ENCODE data around the gene STOX2. TPM values are rescaled to one million over a fixed set of nuclear protein-coding genes. Genes with fewer than 3 reads are reported as not detected.

STOX2 gene, protein sequence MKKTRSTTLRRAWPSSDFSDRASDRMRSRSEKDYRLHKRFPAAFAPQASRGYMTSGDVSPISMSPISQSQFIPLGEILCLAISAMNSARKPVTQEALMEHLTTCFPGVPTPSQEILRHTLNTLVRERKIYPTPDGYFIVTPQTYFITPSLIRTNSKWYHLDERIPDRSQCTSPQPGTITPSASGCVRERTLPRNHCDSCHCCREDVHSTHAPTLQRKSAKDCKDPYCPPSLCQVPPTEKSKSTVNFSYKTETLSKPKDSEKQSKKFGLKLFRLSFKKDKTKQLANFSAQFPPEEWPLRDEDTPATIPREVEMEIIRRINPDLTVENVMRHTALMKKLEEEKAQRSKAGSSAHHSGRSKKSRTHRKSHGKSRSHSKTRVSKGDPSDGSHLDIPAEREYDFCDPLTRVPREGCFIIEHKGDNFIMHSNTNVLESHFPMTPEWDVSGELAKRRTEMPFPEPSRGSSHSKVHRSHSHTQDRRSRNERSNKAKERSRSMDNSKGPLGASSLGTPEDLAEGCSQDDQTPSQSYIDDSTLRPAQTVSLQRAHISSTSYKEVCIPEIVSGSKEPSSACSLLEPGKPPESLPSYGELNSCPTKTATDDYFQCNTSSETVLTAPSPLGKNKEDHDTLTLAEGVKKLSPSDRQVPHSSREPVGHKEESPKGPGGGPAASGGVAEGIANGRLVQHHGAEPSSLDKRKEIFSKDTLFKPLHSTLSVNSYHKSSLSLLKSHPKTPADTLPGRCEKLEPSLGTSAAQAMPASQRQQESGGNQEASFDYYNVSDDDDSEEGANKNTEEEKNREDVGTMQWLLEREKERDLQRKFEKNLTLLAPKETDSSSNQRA (N-terminal part only)
- 10 to 100 TPM in 9 of 10 donors, 1 to 10 TPM in 1; 8.3 to 25.5 (median 13.9) TPM for total RNA-seq
- polyA plus RNA-seq: 1 to 10 TPM; 2.2 to 3.1 TPM
- long read RNA-seq, donor 1, full-length matches to known transcripts: 1 of 9 reads
- long read RNA-seq, donor 1, partial matches to known transcripts: 3 of 9 reads
- long read RNA-seq, donor 1, other reads (novel, unspliced or antisense): 5 of 9 reads
- long read RNA-seq, donor 2, full-length matches to known transcripts: 3 of 10 reads
- long read RNA-seq, donor 2, partial matches to known transcripts: 3 of 10 reads
- long read RNA-seq, donor 2, other reads (novel, unspliced or antisense): 4 of 10 reads
- long read RNA-seq, donor 3, partial matches to known transcripts: 11 of 18 reads
- long read RNA-seq, donor 3, other reads (novel, unspliced or antisense): 7 of 18 reads

DNA sequence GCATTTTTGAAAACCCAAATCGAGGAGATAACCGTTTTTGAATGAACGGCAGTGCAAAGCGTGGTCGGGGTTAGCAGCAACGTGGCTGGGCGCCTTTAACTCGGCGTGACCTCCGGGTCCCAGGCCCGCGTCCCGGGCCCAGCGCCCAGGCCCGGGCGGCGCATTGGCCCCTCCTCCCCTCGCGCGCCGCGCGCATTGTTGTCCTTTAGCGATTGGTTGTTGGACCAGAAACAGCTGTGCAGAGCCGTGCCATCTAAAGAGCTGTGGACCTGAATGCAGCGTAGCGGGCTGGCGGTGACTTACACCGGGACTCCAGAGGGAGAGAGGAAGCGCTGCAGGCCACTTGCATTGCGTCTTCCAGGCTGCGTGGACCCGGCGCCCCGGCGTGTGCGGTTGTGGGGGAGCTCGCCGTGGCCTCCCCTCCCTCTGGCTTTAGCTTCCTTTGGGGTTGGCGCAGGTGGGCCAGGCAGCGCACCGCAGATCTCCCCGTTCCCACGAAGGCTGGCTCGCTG, at the start of gene STOX2:
TSS of gene STOX2 (plus strand) at position 227 of the 512 bp plus-strand sequence. CDS start 1,484 bp downstream, outside the sequence.
- Histone ChIP-seq H3K9me3 (peaks cover 0 to 6% (median 2%) of the 10 kb centered on the region in 11 donors), H3K4me3 (peak within 1 kb of the TSS; percentile 51 to 93 (median 76)), H3K4me1 (peaks cover 0 to 50% (median 25%) of the 10 kb centered on the region in 9 donors), H3K27ac (peak within 1 kb of the TSS; percentile 77 to 92 (median 89)), H3K27me3 (peaks cover 0 to 44% (median 0%) of the 10 kb centered on the region in 7 donors), H3K36me3 (no peaks in the 10 kb centered on the region)
- DNase-seq: peak; percentile 88
- intact Hi-C loops (cut with DNase I): loop anchor here in 7 of 10 donors (1.0 to 10.0 kb wide), 11 partner anchors 28 to 260 kb away; no protein-coding TSS in a partner anchor
- WGBS, 2 donors: 0 to 1% methylated on average over 45 of the region's 45 CpGs
- peak; percentile 92 to 97 (median 95) for ATAC-seq
- TF ChIP-seq, protein P1, sequence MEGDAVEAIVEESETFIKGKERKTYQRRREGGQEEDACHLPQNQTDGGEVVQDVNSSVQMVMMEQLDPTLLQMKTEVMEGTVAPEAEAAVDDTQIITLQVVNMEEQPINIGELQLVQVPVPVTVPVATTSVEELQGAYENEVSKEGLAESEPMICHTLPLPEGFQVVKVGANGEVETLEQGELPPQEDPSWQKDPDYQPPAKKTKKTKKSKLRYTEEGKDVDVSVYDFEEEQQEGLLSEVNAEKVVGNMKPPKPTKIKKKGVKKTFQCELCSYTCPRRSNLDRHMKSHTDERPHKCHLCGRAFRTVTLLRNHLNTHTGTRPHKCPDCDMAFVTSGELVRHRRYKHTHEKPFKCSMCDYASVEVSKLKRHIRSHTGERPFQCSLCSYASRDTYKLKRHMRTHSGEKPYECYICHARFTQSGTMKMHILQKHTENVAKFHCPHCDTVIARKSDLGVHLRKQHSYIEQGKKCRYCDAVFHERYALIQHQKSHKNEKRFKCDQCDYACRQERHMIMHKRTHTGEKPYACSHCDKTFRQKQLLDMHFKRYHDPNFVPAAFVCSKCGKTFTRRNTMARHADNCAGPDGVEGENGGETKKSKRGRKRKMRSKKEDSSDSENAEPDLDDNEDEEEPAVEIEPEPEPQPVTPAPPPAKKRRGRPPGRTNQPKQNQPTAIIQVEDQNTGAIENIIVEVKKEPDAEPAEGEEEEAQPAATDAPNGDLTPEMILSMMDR (IDR thresholded peaks at IDR 0.05): no peak

DNA sequence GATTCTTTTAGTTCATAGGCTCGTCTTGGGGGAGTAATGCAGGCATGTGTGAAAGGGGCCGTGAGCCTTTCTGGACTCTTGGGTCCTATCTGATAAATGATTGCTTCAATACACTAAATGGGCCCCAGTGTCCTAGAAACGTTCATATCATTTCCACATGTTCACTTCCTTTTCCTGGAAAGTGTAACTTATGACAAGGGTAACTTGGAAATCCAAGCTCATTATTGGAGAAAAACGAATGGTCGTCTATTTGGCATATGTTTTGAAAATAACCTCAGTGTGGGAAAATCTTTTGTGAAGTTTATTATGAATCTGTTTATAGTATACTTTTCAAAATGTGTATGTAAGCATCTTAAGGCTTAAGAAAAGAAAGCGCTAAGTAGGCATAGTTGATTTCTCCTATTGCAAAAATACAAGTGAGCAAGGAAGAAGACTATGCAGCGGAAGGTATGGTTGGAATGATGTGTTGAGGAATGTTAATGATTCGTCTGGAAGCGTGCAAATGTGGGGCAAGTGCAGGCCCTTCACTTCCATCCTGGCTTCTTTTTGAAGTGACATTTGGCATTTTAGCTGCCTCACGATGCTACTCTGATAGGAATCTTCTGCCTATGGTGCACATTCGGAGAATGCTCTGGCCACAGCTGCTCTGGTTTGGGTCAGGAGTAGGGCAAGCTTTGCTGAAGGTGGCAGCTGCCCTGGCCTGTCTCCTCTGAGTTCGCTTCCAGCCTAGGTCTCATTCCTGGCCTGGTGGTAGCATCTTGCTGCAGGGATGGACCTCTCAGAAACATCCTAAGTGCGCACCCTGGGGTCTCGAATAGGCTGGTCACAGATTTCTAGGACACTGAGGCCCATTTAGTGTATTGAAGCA, 49.5 kb upstream of the STOX2 start:
- Histone ChIP-seq H3K9me3 (no peaks in the 10 kb centered on the region), H3K27me3 (no peaks in the 10 kb centered on the region), H3K4me1 (peaks cover 0 to 13% (median 4%) of the 10 kb centered on the region in 9 donors), H3K36me3 (no peaks in the 10 kb centered on the region), H3K27ac (no peak overlapping the region), H3K4me3 (no peak overlapping the region)
- no peak for ATAC-seq
- 70 to 78% methylated on average over 14 of the region's 14 CpGs for WGBS, 2 donors
- TF ChIP-seq, protein P1 (IDR thresholded peaks at IDR 0.05): no peak
- intact Hi-C loops (cut with DNase I): no loop called here
- DNase-seq: no peak

DNA sequence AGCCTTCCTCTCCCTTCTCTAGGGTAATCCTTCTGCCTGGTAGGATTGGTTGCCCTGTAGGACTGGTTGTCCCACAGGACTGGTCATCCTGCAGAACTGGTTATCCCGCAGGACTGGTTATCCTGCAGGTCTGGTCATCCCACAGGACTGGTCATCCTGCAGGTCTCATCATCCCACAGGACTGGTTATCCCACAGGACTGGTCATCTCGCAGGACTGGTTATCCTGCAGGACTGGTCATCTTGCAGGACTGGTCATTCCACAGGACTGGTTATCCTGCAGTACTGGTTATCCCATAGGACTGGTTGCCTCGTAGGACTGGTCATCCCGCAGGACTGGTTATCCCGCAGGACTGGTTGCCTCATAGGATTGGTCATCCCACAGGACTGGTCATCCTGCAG, 48.1 kb upstream of the STOX2 start:
- Histone ChIP-seq H3K36me3 (no peaks in the 10 kb centered on the region), H3K27ac (no peak overlapping the region), H3K9me3 (no peaks in the 10 kb centered on the region), H3K4me1 (peaks cover 0 to 20% (median 6%) of the 10 kb centered on the region in 9 donors), H3K4me3 (no peak overlapping the region), H3K27me3 (no peaks in the 10 kb centered on the region)
- DNase-seq (no peak), ATAC-seq (no peak)
- intact Hi-C loops (cut with DNase I): no loop called here
- 89 to 96% methylated on average over 5 of the region's 5 CpGs for WGBS, 2 donors
- TF ChIP-seq, protein P1 (IDR thresholded peaks at IDR 0.05): no peak
